Ishikawa (cell line): ENCODE data around the gene KIRREL3.

Experiments
- CEBPB ChIP-seq: IDR thresholded peaks from 2 replicates; pipeline ENCODE4 v1.6.1; 2012
- CREB1 ChIP-seq: IDR thresholded peaks from 2 replicates; pipeline ENCODE4 v1.6.1; 2012; ENCODE audit warnings: low read depth
- EGR1 ChIP-seq: IDR thresholded peaks from 2 replicates; pipeline ENCODE4 v1.6.1; 2012
- EP300 ChIP-seq: IDR thresholded peaks from 2 replicates; pipeline ENCODE4 v1.6.1; 2012; ENCODE audit warnings: borderline replicate concordance
- FOXM1 ChIP-seq: IDR thresholded peaks from 2 replicates; pipeline ENCODE4 v1.6.1; 2012; ENCODE audit warnings: low read depth, borderline replicate concordance
- NFIC ChIP-seq: IDR thresholded peaks from 2 replicates; pipeline ENCODE4 v1.6.1; 2012
- RAD21 ChIP-seq: IDR thresholded peaks from 2 replicates; pipeline ENCODE4 v1.6.1; 2012; ENCODE audit warnings: low read depth
- TAF1 ChIP-seq: IDR thresholded peaks from 2 replicates; pipeline ENCODE4 v1.6.1; 2012; ENCODE audit warnings: low read depth, mild to moderate bottlenecking
- TCF12 ChIP-seq: IDR thresholded peaks from 2 replicates; pipeline ENCODE4 v1.6.1; 2012; ENCODE audit warnings: low read depth
- TEAD4 ChIP-seq: IDR thresholded peaks from 2 replicates; pipeline ENCODE4 v1.6.1; 2012
- YY1 ChIP-seq: IDR thresholded peaks from 2 replicates; pipeline ENCODE4 v1.6.1; 2012; ENCODE audit warnings: low read depth
- ZBTB7A ChIP-seq: IDR thresholded peaks from 2 replicates; pipeline ENCODE4 v1.6.1; 2012; ENCODE audit warnings: low read depth
- TF ChIP-seq, protein P1 (sequence below): IDR thresholded peaks from 2 replicates; pipeline ENCODE4 v1.6.1; 2012
- TF ChIP-seq, protein P2 (sequence below): IDR thresholded peaks from 2 replicates; pipeline ENCODE4 v1.6.1; 2012; ENCODE audit warnings: low read depth, mild to moderate bottlenecking
- TF ChIP-seq, protein P3 (sequence below): IDR thresholded peaks from 2 replicates; pipeline ENCODE4 v1.6.1; 2012

KIRREL3 gene

DNA sequence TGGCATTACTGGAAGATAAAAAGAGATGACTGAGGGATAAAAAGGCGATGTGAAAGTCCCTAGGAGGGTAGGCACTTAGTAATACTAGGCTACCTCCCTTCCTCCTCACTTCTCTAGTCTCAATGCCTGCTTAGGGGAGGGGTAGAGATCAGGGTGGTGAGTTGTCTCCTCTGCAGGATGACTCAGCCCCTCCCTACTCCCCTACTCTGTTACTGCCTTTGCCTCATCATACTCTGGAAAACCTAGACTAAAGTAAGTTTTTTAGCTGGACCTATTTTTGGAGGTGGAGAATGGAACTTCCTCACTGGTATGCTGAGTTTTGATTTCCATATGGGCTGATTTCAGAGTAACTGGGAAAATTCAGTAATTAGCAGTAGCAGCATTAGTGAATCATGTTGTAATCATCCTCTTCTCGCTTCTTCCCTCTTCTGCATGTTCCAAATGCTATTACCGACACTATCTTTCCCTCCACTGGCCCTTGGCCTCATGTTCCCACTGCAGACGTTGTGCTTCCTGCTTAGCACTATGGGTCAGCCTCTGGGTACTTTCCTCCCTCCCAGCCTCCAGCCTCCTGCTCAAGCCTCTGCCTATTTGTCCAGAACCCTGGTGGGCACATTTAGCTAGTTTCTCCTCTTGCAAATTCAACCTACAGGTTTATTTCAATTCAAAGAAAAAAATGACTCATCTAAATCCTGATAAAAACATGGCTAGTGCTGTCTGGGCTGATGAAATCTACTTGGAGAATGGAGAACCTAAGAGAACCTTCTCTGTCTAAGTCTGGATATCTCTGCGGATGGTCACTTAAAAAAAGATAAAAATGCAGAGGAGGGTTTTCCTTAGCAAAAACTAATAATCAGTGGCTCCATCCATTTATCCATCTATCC, 363.4 kb downstream of the KIRREL3 start:
- no peak for TF ChIP-seq EP300
- no peak for TF ChIP-seq CEBPB
- no peak for TF ChIP-seq TEAD4
- TF ChIP-seq EGR1: no peak
- no peak for TF ChIP-seq CREB1
- TF ChIP-seq, protein P1, sequence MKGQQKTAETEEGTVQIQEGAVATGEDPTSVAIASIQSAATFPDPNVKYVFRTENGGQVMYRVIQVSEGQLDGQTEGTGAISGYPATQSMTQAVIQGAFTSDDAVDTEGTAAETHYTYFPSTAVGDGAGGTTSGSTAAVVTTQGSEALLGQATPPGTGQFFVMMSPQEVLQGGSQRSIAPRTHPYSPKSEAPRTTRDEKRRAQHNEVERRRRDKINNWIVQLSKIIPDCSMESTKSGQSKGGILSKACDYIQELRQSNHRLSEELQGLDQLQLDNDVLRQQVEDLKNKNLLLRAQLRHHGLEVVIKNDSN: no peak
- TF ChIP-seq, protein P2, sequence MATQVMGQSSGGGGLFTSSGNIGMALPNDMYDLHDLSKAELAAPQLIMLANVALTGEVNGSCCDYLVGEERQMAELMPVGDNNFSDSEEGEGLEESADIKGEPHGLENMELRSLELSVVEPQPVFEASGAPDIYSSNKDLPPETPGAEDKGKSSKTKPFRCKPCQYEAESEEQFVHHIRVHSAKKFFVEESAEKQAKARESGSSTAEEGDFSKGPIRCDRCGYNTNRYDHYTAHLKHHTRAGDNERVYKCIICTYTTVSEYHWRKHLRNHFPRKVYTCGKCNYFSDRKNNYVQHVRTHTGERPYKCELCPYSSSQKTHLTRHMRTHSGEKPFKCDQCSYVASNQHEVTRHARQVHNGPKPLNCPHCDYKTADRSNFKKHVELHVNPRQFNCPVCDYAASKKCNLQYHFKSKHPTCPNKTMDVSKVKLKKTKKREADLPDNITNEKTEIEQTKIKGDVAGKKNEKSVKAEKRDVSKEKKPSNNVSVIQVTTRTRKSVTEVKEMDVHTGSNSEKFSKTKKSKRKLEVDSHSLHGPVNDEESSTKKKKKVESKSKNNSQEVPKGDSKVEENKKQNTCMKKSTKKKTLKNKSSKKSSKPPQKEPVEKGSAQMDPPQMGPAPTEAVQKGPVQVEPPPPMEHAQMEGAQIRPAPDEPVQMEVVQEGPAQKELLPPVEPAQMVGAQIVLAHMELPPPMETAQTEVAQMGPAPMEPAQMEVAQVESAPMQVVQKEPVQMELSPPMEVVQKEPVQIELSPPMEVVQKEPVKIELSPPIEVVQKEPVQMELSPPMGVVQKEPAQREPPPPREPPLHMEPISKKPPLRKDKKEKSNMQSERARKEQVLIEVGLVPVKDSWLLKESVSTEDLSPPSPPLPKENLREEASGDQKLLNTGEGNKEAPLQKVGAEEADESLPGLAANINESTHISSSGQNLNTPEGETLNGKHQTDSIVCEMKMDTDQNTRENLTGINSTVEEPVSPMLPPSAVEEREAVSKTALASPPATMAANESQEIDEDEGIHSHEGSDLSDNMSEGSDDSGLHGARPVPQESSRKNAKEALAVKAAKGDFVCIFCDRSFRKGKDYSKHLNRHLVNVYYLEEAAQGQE: no peak
- TF ChIP-seq TCF12: no peak

DNA sequence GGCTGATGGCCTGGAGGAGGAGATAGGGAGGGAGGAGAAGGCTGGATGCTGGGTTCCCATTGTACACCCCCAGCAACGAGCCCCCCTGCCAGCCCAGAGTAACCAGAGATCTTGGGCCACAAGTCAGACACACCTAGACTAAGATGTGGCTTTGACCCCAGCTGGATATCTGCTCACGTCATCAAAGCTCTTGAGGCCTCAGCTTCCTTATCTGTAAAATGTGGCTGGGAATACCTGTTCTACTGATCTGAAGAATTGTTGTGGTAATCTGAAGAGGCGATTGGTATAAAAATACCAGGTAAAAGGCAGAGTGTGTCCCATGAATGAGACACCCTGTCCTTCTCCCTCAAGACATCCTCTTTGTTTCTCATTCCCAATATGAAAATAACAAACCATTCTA, 365.1 kb downstream of the KIRREL3 start:
- TF ChIP-seq, protein P3, sequence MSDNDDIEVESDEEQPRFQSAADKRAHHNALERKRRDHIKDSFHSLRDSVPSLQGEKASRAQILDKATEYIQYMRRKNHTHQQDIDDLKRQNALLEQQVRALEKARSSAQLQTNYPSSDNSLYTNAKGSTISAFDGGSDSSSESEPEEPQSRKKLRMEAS: no peak
- no peak for TF ChIP-seq YY1
- TF ChIP-seq EP300: no peak
- TF ChIP-seq EGR1: no peak
- TF ChIP-seq ZBTB7A: no peak
- no peak for TF ChIP-seq CREB1
- no peak for TF ChIP-seq CEBPB
- no peak for TF ChIP-seq RAD21
- TF ChIP-seq TCF12: no peak
- TF ChIP-seq, protein P2: no peak
- no peak for TF ChIP-seq NFIC
- TF ChIP-seq TEAD4: no peak
- TF ChIP-seq, protein P1: no peak
- TF ChIP-seq TAF1: no peak
- no peak for TF ChIP-seq FOXM1

DNA sequence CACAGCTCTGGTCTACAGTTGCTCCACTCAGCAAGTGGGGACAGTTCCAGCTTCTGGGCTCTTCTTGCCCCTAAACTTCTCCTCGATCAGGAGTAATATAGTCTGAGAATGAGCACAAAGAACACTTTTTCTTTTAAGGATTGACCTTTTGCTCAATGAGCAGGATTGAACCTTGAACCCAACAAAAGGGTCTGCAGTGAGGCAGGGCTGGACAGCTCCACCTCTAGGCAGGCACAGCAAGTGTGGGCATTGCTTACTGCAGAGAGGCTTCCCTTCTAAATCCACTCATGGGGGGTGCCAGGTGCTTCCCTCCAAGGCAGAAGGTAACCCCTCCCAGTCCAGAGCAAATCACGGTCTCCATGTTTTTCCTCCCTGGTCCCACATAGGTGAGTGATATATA, 365.6 kb downstream of the KIRREL3 start:
- no peak for TF ChIP-seq FOXM1
- TF ChIP-seq, protein P2: peak; percentile 18; the same call in 1 of the 2 replicates

DNA sequence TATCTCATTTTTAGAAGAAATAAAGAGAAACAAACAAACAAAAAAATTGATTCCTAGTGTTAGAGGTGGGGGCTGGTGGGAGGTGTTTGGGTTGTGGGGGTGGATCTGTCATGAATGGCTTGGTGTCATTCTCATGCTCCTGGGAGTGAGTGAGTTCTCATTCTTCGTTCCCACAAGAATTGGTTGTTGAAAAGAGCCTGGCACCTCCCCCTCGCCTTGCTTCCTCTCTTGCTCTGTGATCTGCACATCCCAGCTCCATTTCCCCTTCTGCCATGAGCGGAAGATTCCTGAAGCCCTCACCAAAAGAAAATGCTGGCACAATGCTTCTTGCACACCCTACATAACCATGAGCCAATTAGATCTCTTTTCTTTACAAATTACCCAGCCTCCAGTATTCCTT, 367.2 kb downstream of the KIRREL3 start:
- TF ChIP-seq FOXM1 (no peak), CREB1 (no peak), TCF12 (no peak), RAD21 (no peak), TAF1 (no peak), ZBTB7A (no peak), YY1 (no peak), TEAD4 (no peak), NFIC (no peak), EP300 (no peak), CEBPB (no peak), EGR1 (no peak)
- TF ChIP-seq, protein P1: no peak
- TF ChIP-seq, protein P3: no peak
